Measurements from ENCODE around the gene MTOR.
"Not testable (repeated sequence)": the region's sequence is repeated elsewhere in the genome, so short reads cannot be mapped to it uniquely, and the experiment has no call there.

Gene MTOR

DNA sequence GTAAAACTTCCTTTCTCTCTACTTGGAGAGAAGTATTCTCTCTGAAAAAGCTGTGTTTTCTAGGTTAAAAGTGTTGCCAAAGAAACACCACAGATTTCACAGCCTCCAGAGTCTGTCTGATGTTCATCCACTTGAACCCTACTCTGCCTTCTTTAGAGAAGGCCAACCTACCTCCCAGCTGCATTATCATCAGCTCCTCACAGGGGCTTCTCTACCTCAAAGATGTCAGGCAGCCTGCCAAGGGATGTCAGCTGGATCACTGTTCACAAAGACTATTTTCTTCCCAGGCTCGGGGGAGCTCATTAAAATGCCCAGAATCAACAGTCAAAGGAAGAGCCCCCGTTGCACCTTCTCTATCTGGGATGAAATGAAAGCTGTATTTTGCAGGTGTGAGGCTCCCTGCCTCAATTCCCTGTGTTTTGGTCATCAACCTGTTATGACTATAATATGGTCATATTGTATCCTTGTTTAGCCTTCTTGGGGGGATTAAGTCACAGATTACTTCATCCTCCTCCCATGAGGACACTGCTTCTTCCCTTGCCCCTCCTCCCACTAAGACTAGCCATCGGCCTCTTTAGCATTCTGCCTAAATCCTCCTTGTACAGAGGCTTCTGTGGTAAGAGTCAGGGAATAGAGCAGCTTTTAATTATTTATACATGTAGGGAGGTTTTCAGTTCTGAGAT is 47.5 kb downstream of the MTOR start:
- DNase-seq = no peak

DNA sequence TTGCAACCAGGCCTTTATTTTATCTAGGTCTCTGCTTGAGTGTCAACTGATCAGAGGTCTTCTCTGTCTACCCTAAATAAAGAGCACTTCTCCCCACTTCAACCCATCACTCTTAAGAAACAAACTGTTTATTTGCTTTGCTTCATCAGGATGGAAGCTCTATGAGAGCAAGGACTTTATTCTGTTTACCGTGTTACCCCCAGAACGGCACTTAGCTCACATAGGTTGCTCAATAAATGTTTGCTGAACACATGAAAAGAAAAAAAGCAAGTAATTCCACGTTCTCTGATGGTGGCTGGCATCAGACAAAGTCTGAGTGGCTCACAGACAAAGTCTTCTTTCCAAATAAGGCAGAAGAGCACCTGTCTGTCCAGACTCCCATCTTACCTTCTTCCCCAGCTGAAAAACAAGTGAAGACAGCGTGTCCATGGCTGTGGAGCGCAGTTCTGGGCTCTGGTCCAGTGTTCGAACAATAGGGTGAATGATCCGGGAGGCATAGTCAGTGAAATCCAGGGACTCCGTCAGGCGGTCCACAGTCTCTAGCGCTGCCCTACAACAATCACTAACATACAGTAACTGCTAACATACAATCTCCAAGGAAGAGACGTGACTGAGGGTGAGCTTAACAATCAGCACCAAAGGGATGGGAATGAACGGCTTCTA is 50.3 kb downstream of the MTOR start:
- no peak for DNase-seq

DNA sequence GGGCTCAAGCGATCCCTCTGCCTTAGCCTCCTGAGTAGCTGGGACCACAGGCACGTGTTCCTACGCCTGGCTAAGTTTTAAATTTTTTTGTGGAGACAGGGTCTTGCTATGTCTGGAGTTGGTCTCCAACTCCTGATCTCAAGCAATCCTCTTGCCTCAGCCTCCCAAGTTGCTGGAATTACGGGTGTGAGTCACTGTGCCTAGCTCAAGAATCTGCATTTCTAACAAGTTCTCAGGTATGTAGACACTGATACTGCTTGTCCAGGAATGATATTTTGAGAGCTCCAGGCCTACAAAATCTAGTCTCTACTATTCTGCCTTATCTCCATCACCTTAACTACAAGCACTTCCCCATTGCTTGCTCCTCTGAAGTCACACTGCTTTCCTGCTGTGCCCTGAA is 50.9 kb downstream of the MTOR start:
- no peak for DNase-seq

DNA sequence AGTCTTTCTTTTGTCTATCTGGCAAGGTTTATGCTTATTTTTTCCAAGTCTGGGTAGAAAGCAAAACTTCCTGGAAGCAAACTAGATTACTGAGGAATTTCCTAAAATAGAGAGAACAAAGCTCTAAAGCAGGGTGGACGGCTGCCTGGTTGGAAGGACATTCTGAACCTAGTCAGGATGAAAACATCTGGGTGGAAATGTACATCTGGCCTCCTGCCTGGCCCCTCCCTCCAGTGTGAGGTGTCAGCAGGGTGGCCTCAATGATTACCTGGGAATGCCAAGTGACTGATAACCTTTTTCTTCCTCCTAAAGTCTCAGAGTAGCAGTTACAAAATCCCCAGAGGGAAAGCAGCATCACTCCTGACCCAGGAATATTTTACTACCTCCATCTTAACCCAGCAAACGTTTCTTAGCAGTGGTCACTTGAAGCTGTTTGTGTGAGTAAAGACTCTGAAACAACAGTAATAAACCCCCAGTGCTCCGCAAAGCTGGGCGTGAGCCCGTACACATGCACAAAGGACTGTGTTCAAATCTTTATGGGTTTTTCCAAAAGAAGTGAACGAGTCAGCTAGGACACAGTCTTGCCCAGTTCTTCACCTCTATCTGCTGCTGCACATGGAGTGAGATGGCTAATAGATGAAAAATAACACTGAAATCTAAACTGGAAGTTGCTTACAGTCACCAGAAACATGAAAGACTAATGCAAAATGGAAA is 54.3 kb downstream of the MTOR start:
- no peak for DNase-seq

DNA sequence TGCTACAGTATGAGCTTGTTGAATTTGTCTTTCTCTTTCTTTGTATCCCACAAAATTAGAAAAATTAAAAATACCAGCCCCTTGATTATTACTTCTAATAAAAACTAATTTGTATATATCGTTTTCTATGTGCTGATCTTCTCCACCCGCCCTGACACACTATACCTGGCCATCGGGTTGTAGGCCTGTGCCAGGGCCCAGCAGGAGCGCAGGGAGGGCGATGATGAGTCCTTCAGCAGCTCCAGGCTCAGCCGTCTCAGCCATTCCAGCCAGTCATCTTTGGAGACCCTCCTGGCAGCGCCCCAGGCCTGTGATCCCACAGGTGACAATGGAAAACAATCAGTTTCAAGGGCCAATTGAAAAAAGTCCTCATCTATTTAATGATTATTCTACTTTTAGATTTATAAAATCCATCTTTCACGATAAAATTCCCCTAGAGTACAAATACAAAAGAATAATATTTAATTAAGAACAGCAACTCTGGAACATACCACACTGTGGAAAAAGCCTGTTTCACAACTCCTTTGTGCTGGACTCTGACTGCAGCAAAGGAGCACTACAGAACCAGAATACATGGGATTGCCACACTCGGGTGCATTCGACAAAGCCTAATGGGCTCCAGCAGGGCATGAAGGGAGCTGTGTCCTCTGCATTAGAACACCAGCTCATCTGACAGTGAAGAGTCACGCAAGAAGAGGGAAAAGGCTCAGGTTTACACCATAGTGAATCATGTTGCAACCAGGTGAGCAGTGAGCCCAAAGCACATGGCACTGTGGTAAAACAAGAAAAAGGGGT is 57.8 kb downstream of the MTOR start:
- DNase-seq = no peak

DNA sequence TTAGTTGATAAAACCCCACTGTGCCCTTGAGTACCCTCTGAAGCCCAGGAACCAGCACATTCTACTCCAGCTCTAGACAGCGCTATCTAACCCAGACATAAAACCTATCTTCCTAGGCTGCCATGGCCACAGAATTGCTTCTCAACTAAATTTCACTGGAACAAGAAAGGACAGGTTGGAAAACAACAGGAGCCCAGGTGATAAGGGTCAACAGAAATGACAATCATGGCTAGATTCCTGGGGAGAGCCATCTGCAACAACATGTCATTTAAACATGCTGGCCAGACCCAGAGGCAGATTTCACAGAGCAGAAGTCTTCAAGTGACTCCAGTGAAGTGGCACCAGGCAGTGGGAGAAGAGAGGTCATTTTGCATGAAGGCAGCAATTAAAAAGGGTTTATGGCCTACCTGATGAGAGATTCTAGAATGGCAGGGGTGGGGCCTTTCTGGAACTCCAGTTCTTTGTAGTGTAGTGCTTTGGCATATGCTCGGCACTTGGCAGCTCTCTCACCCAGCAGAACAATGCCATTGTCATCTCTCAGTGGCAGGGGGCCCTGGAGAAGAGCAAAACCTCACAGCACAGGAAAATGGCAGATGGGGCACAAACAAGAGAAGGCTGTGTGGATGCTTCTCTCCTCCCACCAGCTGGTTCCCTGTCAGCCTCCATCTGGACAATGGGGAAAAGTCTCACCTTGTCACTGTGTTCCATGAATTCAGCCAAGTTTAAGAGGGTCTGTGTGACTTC is 63.3 kb downstream of the MTOR start:
- no peak for DNase-seq

DNA sequence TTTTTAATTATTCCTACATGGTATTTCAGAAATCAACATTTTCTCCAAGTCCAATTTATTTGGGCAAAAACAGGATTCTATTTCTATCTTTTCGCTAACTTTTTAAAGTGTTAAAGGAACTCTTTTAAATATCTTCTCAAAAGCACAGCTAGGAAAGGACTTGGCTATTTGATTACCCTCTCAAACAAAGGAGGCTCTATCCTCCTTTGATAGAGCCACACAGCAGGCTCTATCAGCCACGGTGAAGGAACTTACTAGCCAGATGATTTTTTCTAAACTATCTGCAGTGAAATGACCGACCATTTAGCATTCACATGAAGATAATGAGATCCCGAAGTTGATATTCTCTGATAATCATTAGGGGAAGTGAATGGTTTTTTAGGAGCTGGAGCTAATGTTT is 64.1 kb downstream of the MTOR start:
- DNase-seq = no peak

DNA sequence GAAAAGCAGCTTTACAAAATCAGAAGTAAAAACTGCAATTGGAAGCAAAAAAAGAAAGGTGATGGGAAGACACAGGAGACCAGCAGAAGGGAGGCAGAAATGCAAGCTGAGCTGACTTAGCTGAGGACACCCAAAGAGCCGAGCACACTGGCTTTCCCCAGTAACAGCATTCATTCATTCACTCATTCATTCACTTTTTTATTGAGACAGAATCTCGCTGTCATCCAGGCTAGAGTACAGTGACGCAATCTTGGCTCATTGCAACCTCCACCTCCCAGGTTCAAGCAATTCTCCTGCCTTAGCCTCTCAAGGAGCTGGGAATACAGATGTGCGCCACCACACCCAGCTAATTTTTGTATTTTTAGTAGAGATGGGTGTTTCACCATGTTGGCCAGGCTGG is 65.0 kb downstream of the MTOR start:
- no peak for DNase-seq

DNA sequence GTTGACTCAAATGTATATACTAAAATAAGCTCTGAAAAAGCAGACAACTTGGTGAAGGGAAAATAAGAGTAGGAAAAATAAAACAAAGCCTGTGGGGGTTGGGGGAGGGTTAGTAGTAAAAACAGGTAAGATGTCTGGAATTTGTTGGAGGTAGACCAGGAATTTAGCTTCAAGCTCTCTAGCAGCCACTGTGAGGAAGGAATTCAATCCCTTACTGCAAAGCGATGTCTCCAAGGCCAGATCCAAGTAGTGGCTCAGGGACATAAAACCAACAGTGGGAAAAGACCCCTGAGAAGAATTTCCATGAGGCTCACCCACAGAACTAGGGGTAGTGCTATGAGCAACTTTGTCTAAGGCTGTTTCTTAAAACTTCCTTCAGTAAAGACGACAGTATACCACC is 65.4 kb downstream of the MTOR start:
- DNase-seq = no peak

DNA sequence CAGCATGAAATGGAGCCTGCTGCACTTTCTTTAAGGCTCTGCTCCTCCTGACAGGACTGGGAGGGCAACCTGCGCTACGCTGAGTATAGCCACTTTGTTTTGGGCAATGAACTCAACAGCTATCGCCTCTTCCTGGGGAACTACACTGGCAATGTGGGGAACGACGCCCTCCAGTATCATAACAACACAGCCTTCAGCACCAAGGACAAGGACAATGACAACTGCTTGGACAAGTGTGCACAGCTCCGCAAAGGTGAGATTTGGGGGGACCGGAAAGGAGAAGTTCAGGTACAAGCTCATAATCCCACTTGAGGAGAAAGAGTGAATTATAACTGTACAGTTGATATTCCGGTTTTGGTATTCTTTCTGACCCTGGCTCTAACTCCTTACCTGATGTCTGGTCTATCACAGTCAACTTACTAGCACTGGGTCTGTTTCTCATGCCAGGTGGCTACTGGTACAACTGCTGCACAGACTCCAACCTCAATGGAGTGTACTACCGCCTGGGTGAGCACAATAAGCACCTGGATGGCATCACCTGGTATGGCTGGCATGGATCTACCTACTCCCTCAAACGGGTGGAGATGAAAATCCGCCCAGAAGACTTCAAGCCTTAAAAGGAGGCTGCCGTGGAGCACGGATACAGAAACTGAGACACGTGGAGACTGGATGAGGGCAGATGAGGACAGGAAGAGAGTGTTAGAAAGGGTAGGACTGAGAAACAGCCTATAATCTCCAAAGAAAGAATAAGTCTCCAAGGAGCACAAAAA is 67.8 kb downstream of the MTOR start:
- no peak for DNase-seq

DNA sequence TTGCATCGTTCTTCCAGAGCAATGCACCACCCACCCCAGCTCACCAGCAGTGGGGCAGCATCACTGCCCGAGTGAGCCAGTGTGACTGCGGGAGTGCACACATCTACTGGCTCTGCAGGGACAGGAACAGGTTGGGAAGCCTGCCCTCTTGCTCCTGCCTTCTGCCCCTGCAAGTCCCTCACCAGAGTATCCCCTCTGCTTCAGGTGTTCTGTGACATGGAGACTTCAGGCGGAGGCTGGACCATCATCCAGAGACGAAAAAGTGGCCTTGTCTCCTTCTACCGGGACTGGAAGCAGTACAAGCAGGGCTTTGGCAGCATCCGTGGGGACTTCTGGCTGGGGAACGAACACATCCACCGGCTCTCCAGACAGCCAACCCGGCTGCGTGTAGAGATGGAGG is 69.0 kb downstream of the MTOR start:
- no peak for DNase-seq

DNA sequence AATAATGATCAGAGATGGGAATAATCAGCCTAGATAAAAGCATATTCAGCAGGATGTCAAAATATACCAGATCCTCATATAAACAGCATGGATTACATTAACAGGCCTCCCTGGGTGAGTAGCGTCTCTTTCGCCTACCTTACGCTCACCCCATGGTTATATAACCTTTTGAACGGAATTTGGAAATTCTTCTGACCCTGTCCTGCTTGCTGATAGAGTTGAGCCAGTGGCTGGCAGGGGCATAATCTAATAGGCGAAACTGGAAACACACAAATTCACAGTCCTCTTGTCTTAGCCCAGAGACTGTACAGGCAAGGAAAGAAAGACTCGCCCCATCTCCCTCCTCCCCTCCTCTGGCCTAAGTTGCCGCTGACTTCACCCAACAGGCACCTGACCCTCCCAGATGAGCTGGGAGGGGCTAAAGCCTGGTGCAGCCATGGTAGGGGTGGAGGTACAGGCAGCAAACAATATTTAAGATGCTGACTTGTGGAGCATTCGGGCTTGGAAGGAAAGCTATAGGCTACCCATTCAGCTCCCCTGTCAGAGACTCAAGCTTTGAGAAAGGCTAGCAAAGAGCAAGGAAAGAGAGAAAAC is 73.4 kb downstream of the MTOR start, which contains the start of gene ANGPTL7:
TSS of gene ANGPTL7 (plus strand) at position 498 of the 594 bp plus-strand sequence. CDS start 225 bp downstream, outside the sequence.
- no peak for DNase-seq

DNA sequence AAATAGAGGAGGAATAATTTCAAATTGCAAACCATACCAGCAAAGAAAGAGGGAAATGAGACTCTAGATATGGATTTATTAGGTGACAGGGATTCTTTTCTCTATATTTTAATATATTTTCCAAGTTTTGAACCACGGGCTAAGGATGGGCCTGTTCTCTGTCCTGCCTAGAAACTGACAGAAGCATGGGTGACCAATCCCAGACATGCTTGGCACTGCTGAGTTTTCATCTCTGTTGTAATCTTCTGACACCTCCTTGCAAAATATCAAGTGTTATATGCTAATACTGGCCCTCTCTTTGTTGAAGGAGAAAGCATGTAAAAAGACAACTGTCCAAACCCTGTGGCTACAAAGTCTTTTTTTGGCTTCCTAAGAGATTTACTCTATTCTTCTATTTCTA is 74.0 kb downstream of the MTOR start:
- DNase-seq = no peak

DNA sequence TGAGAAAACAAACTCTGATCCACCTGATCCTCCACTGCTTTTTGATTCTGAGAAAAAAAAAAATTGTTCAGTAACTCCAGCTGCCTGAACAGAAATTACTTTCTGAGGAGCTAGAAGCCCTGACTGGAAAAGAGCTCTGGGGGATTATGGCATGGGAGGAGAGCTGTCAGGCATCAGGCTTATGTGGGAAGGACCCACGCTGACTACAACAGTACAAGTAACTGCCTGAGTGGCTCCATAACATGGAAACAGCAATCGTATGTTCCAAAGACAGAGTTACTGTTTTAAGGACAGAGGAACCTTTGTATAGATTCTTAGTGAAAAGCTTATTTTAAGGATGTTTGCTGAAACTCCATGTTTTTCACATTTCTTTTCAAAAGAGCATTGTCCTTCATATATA is 74.4 kb downstream of the MTOR start:
- no peak for DNase-seq

DNA sequence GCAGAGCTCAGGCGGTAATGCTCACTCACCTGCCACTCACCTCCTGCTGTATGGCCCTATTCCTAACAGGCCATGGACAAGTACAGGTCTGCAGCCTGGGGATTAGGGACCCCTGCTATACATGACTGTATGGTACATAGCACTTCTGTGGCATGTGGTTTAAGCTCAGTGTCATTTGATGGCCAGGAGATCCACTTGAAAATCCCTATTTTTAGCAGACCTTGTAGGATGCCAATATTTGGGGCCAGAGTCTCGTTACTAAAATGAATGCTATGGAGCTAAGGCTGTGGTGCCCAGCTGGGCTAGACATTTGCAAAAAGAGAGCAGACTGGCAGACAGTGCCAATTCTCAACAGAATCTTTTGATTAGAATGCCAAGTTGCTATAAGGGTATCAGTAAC is 74.9 kb downstream of the MTOR start:
- DNase-seq = no peak

DNA sequence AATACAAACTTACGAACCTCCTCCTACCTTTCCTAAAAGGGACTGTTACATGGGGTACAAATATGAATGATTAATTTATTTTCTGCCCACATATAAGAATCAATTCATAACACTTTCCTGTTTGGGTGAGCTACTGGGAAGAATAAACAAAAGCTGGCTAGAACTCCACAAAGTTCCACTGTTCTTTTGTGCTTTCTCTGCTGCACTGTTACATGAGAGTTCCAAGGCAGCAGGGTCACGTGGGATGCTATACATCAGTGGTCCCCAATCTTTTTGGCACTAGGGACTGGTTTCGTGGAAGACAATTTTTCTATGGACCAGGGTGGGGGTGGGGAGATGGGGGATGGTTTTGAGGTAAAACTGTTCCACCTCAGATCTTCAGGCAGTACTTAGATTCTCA is 75.4 kb downstream of the MTOR start:
- no peak for DNase-seq

DNA sequence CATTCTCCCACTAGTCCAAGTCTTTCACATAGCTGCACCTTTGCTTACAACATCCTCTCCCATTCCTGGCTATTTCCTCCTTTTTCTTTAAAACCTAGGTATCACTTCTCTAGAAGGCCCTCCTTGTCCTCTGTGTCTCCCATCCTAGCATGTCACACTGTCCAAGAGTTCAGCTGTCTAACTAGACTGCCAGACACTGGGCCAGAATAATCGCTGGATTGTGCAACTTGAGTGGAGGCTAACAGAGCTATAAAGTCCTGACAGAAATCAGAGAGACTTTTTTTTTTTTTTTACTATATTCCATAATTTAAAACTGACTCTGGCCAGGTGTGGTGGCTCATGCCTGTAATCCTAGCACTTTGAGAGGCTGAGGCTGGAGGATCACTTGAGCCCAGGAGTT is 77.4 kb downstream of the MTOR start:
- no peak for DNase-seq

DNA sequence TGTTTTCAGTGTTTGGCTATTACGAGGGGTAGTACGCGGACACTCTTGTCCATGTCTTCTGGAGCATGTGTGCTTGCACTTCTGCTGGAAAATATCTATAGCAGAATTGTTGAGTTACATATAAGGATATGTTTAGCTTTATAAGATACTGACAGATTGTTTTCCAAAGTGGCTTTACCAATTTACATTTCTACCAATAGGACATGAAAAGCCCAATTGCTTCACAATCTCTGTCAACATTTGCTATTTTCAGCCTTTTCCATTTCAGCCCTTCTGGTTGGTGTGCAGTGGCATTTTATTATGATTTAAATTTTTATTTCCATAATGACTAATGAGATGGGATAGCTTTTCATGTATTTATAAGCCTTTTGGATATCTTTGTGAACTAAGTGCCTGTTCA is 79.5 kb downstream of the MTOR start:
- DNase-seq = no peak

DNA sequence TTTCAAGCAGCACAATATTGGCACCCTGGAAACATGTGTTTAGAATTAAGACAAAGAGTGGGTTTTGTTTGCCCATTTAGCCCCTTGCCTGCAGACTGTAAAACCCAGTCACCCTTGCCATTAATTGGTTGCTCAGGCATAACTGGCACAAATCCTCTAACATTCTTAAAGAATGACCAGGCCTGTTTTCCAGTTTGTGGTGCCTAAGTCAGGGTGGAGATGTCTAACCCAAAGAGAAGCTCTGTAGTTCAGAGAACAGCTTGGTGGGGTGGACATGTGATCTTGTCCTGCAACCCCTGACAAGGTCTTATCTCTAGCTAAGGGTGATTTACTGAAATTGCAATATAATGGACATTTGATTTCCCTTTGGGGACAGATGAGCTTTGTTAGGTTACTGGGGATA is 82.0 kb downstream of the MTOR start:
- DNase-seq = no peak

DNA sequence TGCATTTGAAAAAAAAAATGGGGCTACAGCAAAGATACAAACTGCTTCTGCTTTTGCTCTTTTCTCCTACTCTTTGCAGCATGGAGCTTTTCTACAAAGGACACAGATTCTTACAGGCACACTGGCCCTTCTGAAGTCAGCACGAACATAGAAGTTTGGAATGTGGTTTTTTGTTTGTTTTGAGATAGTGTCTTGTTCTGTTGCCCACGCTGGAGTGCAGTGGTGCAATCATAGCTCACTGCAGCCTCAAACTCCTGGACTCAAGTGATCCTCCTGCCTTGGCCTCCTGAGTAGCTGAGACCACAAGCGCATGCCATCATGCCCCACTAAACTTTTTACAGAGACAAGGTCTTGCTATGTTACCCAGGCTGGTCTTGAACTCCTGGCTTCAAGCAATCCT is 82.6 kb downstream of the MTOR start:
- DNase-seq = not testable (repeated sequence)

DNA sequence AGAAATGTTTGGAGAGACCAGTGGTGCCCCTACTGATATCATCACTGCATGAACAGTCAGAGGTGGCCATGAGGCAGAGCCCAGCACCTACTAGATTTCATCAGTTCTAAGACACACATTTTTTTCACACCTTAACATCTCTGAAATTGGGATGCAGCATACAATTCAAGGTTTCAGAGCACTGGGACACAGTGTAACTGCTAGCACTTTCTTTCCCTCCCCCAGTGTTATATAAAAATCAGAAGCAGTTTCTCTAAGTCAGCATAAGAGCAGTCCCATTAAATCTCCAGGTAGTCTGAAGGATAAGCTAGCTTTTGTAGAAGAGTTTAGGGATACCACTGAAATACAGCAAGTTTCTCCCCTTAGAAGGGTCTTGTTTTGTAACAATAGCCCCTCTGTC is 83.2 kb downstream of the MTOR start:
- DNase-seq = no peak
